Esophagus squamous epithelium (tissue), 5 donors: ENCODE data around the gene RCAN1. TPM values are rescaled to one million over a fixed set of nuclear protein-coding genes. Genes with fewer than 3 reads are reported as not detected.

Experiments
- DNase-seq: peaks from one replicate; lab custom pipeline; 2025; lab: John Stamatoyannopoulos, UW
- H3K27ac ChIP-seq, 4 donors: fragments of 200-600 bp; sonication (generic); one replicate each; pipeline ENCODE4 v1.5.1; 2016 to 2019; ENCODE audit warnings: mild to moderate bottlenecking in 1 of 4
- H3K27me3 ChIP-seq, 4 donors: fragments of 200-600 bp; sonication (generic); 1 replicate in 3 of 4; 2 replicates in 1 of 4; pipeline versions ENCODE4 v1.5.1 to v1.6.0; 2017 to 2021; ENCODE audit warnings: antibody characterized with exemption in 1 of 4
- H3K36me3 ChIP-seq, 3 donors: fragments of 200-600 bp; sonication (generic); one replicate each; pipeline ENCODE4 v1.5.1; 2016 to 2019
- H3K4me1 ChIP-seq, 3 donors: fragments of 200-600 bp; sonication (generic); one replicate each; pipeline ENCODE4 v1.5.1; 2017 to 2019
- H3K4me3 ChIP-seq, 4 donors: fragments of 200-600 bp; sonication (generic); 1 replicate in 3 of 4; 2 replicates in 1 of 4; pipeline ENCODE4 v1.5.1; 2016 to 2019; ENCODE audit warnings: mild to moderate bottlenecking in 2 of 4, moderate library complexity in 1 of 4
- H3K9me3 ChIP-seq, 3 donors: fragments of 200-600 bp; sonication (generic); one replicate each; pipeline ENCODE4 v1.5.1; 2016 to 2019
- CTCF ChIP-seq, 6 experiments: fragments of 450-650 bp in 4 of 6; fragments of 200-600 bp in 2 of 6; sonication (generic) in 2 of 6; IDR thresholded peaks; one replicate each; pipeline ENCODE4 v1.5.1; 2016 to 2019; ENCODE audit warnings: antibody characterized with exemption in 6 of 6, mild to moderate bottlenecking in 4 of 6, moderate library complexity in 4 of 6
- POLR2A ChIP-seq, 4 donors: fragments of 450-650 bp; IDR thresholded peaks; one replicate each; pipeline ENCODE4 v1.6.1; 2017; ENCODE audit warnings: antibody characterized with exemption in 4 of 4, mild to moderate bottlenecking in 4 of 4, moderate library complexity in 3 of 4
- WGBS, 2 donors: methylation state at CpG; one replicate each; pipeline ENCODE4 v1.1.5; 2018; 5-methylcytosine and 5-hydroxymethylcytosine counted together
- intact Hi-C: fragments of 100-400 bp; cut with DNase I; formaldehyde crosslinking; loops from one replicate; pipeline ENCODE4 v1.15.0; 2022
- total RNA-seq, 4 donors: library from RNA; depleted of rRNA; stranded (reverse); fragments of >200 nt; gene quantifications; one replicate each; pipeline ENCODE4 v1.1.0, GENCODE V29; 2016
- donor health status: DM: yes; HTN: yes; CAD: no.

RCAN1 gene
- total RNA-seq, 4 donors from 2014 or later = 12.4 to 21.0 (median 17.0) TPM

- intact Hi-C loops = no loop called here
- no peaks in the 10 kb centered on the region for H3K27me3 ChIP-seq
- peak overlapping the region in 1 of 4 donors; percentile 40 for H3K4me3 ChIP-seq
- no peaks in the 10 kb centered on the region for H3K9me3 ChIP-seq
- WGBS, 2 donors = 69 to 82% methylated on average over 9 to 12 of the region's 15 CpGs
- H3K36me3 ChIP-seq = no peaks in the 10 kb centered on the region
- peaks cover 4 to 19% (median 12%) of the 10 kb centered on the region in 3 donors for H3K4me1 ChIP-seq
- TF ChIP-seq POLR2A (IDR thresholded peaks at IDR 0.05) = no peak
- peak; percentile 35 to 77 (median 66) for TF ChIP-seq CTCF (IDR thresholded peaks at IDR 0.05)
- peak overlapping the region in 1 of 4 donors; percentile 24 for H3K27ac ChIP-seq
- no peak for DNase-seq
These were observed 104.5 kb downstream of the RCAN1 start for GRCh38 chr21:34510148-34511142.

DNA sequence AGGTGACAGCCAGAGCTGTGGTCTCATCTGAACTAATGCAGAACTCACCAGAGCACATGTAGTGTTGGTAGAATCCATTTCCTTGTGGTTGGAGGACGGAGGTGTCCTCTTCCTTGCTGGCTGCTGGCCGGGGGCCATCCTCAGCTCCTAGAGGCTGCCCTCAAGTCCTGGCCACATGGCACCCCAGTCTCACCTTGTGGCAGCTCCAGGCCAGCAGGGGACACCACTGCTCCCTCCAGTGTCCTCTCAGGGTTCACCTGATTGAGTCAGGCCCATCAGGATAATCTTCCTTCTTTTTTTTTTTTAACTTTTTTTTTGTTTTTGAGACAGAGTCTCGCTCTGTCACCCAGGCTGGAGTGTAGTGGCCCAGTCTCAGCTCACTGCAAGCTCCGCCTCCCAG is 105.8 kb downstream of the RCAN1 start:
- no peaks in the 10 kb centered on the region for H3K36me3 ChIP-seq
- peaks cover 4 to 19% (median 12%) of the 10 kb centered on the region in 3 donors for H3K4me1 ChIP-seq
- H3K9me3 ChIP-seq = no peaks in the 10 kb centered on the region
- 78 to 90% methylated on average over 4 of the region's 4 CpGs for WGBS, 2 donors
- no peak overlapping the region for H3K4me3 ChIP-seq
- no peaks in the 10 kb centered on the region for H3K27me3 ChIP-seq
- no peak overlapping the region for H3K27ac ChIP-seq
- intact Hi-C loops = no loop called here
- peak in 1 of 6 experiments; percentile 9 for TF ChIP-seq CTCF (IDR thresholded peaks at IDR 0.05)
- no peak for TF ChIP-seq POLR2A (IDR thresholded peaks at IDR 0.05)
- no peak for DNase-seq

DNA sequence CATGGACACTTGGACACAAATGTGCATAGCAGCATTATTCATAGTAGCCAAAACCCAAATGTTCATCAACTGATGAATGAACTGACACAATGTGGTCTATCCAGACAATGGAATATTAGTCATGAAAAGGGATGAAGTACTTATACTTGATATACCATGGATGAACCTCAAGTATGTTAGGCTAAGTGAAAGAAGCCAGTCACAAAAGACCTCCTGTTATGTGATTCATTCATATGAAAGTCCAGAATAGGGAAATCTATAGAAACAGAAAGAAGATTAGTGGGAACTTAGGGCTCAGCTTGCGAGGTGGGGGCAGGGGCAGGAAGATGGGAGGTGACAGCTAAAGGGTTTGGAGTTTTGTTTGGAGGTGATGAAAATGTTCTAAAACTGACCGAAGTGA is 110.3 kb downstream of the RCAN1 start:
- no peak for DNase-seq
- H3K27me3 ChIP-seq = no peaks in the 10 kb centered on the region
- H3K36me3 ChIP-seq = no peaks in the 10 kb centered on the region
- 79 to 85% methylated on average over 2 of the region's 2 CpGs for WGBS, 2 donors
- TF ChIP-seq CTCF (IDR thresholded peaks at IDR 0.05) = no peak
- TF ChIP-seq POLR2A (IDR thresholded peaks at IDR 0.05) = no peak
- H3K27ac ChIP-seq = no peak overlapping the region
- H3K4me1 ChIP-seq = peaks cover 0 to 8% (median 0%) of the 10 kb centered on the region in 3 donors
- H3K4me3 ChIP-seq = no peak overlapping the region
- intact Hi-C loops = no loop called here
- H3K9me3 ChIP-seq = no peaks in the 10 kb centered on the region

GRCh38 chr21:34502480-34503106 is 112.3 kb downstream of the RCAN1 start:
- H3K9me3 ChIP-seq = no peaks in the 10 kb centered on the region
- H3K27ac ChIP-seq = no peak overlapping the region
- WGBS, 2 donors = 59 to 63% methylated on average over 3 of the region's 3 CpGs
- no peak overlapping the region for H3K4me3 ChIP-seq
- H3K4me1 ChIP-seq = peaks cover 0 to 8% (median 0%) of the 10 kb centered on the region in 3 donors
- H3K27me3 ChIP-seq = no peaks in the 10 kb centered on the region
- intact Hi-C loops = no loop called here
- no peaks in the 10 kb centered on the region for H3K36me3 ChIP-seq
- TF ChIP-seq CTCF (IDR thresholded peaks at IDR 0.05) (no peak), POLR2A (IDR thresholded peaks at IDR 0.05) (no peak)
- DNase-seq = no peak

DNA sequence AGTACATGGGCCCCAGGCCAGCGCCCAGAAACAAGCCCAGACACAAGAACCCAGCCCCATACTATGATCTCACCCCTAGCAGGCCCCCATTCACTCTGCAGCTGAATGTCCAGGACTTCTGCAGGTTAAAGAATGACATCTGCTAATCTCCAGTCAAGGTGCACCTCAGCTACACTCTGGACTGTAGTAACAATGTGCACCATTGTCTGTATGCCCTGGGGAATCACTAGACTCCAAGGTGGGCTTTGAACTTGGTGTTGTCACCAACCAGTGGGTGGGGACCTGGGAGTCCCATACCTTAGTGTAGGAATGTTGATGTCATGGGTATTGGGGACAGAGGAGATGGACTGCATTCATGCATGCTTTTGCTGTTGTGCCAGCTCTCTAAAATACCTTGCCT is 113.2 kb downstream of the RCAN1 start:
- intact Hi-C loops = no loop called here
- Histone ChIP-seq H3K4me1 (peaks cover 0 to 8% (median 0%) of the 10 kb centered on the region in 3 donors), H3K36me3 (no peaks in the 10 kb centered on the region), H3K27me3 (no peaks in the 10 kb centered on the region), H3K9me3 (peaks cover 0 to 3% (median 0%) of the 10 kb centered on the region in 3 donors), H3K4me3 (no peak overlapping the region), H3K27ac (no peak overlapping the region)
- no peak for TF ChIP-seq CTCF (IDR thresholded peaks at IDR 0.05)
- 67 to 80% methylated on average over 1 of the region's 1 CpG for WGBS, 2 donors
- DNase-seq = no peak
